Measurements from ENCODE around the gene NLGN4X. TPM values are rescaled to one million over a fixed set of nuclear protein-coding genes. Genes with fewer than 3 reads are reported as not detected.

NLGN4X gene
- total RNA-seq, 1 donor from 2014 or later, result 51.5 TPM

DNA sequence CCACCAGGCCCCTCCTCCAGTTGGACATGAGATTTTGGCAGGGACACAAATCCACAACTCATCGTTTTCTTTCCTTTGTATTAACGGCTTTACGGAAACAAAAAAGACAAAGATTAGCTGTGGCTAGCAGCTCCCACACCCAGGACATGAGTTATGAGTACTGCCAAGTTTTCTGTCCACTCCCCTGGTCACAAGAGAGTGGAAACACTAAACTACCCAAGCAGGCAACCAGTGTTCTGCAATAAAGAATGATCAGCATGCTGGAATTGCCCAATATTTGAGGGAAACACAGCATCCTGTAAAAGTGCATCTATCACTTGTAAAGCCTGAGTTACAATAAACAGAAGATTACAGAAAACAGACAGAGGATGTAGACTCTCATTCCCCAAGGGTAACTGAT, 358.4 kb downstream of the NLGN4X start:
- Mint-ChIP-seq H3K27ac (no peak overlapping the region), H3K36me3 (no peaks in the 10 kb centered on the region), H3K27me3 (peaks cover 7% of the 10 kb centered on the region), H3K9me3 (no peaks in the 10 kb centered on the region), H3K4me1 (ENCODE audit: unreplicated experiment) (no peaks in the 10 kb centered on the region), H3K4me3 (no peak overlapping the region)
- no peak for DNase-seq (ENCODE audit: extremely low spot score, unreplicated experiment)
- TF ChIP-seq, protein P1, sequence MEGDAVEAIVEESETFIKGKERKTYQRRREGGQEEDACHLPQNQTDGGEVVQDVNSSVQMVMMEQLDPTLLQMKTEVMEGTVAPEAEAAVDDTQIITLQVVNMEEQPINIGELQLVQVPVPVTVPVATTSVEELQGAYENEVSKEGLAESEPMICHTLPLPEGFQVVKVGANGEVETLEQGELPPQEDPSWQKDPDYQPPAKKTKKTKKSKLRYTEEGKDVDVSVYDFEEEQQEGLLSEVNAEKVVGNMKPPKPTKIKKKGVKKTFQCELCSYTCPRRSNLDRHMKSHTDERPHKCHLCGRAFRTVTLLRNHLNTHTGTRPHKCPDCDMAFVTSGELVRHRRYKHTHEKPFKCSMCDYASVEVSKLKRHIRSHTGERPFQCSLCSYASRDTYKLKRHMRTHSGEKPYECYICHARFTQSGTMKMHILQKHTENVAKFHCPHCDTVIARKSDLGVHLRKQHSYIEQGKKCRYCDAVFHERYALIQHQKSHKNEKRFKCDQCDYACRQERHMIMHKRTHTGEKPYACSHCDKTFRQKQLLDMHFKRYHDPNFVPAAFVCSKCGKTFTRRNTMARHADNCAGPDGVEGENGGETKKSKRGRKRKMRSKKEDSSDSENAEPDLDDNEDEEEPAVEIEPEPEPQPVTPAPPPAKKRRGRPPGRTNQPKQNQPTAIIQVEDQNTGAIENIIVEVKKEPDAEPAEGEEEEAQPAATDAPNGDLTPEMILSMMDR (conservative IDR thresholded peaks at IDR 0.05), result no peak

DNA sequence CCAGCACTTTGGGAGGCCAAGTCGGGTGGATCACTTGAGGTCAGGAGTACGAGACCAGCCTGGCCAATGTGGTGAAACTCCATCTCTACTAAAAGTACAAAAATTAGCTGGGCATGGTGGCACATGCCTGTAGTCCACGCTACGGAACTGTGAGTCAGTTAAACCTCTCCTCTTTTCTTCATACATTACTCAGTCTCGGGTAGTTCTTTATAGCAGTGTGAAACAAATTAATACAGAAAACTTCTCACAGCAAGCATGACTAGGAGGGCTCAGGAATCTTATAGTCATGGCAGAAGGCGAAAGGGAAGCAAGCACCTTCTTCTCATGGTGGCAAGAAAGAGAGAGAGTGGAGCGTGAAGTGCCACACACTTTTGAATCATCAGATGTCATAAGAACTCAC, 358.9 kb downstream of the NLGN4X start:
- no peaks in the 10 kb centered on the region for H3K9me3 Mint-ChIP-seq
- H3K4me1 Mint-ChIP-seq (ENCODE audit: unreplicated experiment), result no peaks in the 10 kb centered on the region
- DNase-seq (ENCODE audit: extremely low spot score, unreplicated experiment), result no peak
- H3K4me3 Mint-ChIP-seq, result no peak overlapping the region
- TF ChIP-seq, protein P1 (conservative IDR thresholded peaks at IDR 0.05), result no peak
- no peaks in the 10 kb centered on the region for H3K36me3 Mint-ChIP-seq
- H3K27me3 Mint-ChIP-seq, result peaks cover 7% of the 10 kb centered on the region
- no peak overlapping the region for H3K27ac Mint-ChIP-seq

- no peaks in the 10 kb centered on the region for H3K9me3 Mint-ChIP-seq
- peaks cover 7% of the 10 kb centered on the region for H3K27me3 Mint-ChIP-seq
- TF ChIP-seq, protein P1 (conservative IDR thresholded peaks at IDR 0.05), result no peak
Measured at GRCh38 chrX:5867778-5868177, 360.9 kb downstream of the NLGN4X start.

DNA sequence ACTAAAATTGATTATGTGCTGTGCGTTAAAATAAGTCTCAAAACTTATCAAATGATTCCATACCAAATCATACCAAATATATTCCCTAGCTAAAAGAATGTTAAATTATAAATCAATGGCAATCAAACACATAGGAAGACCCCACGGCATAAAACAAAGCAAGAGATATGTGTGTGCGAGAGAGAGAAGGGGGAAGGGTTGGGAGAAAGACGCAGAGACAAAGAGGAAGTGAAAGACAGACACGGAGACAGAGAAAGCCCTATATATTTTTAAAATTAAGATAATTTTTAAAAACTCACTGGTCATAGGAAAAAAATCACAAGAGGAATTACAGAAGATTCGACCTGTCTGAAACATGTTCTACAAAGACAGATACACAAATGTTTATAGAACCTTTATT, 371.4 kb downstream of the NLGN4X start:
- Mint-ChIP-seq H3K36me3 (no peaks in the 10 kb centered on the region), H3K9me3 (no peaks in the 10 kb centered on the region), H3K4me1 (ENCODE audit: unreplicated experiment) (no peaks in the 10 kb centered on the region), H3K27me3 (no peaks in the 10 kb centered on the region), H3K27ac (no peak overlapping the region), H3K4me3 (no peak overlapping the region)
- TF ChIP-seq, protein P1 (conservative IDR thresholded peaks at IDR 0.05), result no peak
- no peak for DNase-seq (ENCODE audit: extremely low spot score, unreplicated experiment)

More at GRCh38 chrX:5867778-5868177, 360.9 kb downstream of the NLGN4X start:
- Mint-ChIP-seq H3K36me3 (no peaks in the 10 kb centered on the region), H3K4me1 (ENCODE audit: unreplicated experiment) (no peaks in the 10 kb centered on the region), H3K4me3 (no peak overlapping the region), H3K27ac (no peak overlapping the region)
- no peak for DNase-seq (ENCODE audit: extremely low spot score, unreplicated experiment)

DNA sequence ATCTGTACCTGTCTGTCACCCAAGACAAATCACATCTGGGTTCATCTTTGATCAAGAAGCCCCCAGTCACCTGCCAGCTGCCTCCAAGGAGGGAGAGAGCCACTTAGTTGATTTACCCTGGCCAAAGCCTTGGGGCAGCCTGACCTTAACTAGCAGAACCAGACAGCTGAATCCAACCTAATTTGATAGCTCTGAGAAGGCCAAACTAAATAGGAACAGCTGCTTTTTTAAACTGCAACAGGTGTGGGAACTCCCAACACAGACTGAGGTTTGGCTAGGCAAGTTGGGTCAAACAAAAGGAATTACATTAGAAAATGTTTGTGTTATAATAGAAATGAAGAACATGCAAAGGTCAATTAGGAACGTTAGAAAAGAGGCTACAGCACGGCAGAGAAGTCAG, 375.7 kb downstream of the NLGN4X start:
- DNase-seq (ENCODE audit: extremely low spot score, unreplicated experiment), result no peak
- Mint-ChIP-seq H3K4me1 (ENCODE audit: unreplicated experiment) (no peaks in the 10 kb centered on the region), H3K27ac (no peak overlapping the region), H3K9me3 (no peaks in the 10 kb centered on the region), H3K4me3 (no peak overlapping the region), H3K36me3 (no peaks in the 10 kb centered on the region), H3K27me3 (no peaks in the 10 kb centered on the region)
- TF ChIP-seq, protein P1 (conservative IDR thresholded peaks at IDR 0.05), result no peak

DNA sequence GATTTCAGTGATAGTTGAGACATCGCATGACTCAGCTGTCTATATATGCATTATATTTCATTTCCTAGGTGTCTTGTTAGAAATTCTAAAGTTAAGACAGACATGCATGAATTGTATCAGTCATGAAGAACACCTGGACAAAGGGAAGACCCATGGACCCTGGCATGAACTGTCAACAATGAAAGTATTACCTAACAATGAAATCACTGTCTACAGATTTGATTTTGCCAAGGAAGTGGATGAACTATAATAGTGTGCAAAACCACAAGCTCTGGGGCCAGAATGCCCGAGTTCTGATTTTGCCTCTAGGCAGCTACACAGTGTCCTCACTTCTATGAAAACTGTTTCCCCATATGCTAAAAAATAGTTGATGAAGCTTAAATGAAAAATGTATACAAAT, 386.1 kb downstream of the NLGN4X start:
- H3K4me1 Mint-ChIP-seq (ENCODE audit: unreplicated experiment), result peaks cover 12% of the 10 kb centered on the region
- H3K27me3 Mint-ChIP-seq, result no peaks in the 10 kb centered on the region

More for the DNA sequence above, 386.1 kb downstream of the NLGN4X start:
- Mint-ChIP-seq H3K36me3 (no peaks in the 10 kb centered on the region), H3K4me3 (no peak overlapping the region), H3K9me3 (no peaks in the 10 kb centered on the region), H3K27ac (no peak overlapping the region)
- DNase-seq (ENCODE audit: extremely low spot score, unreplicated experiment), result no peak
- TF ChIP-seq, protein P1 (conservative IDR thresholded peaks at IDR 0.05), result no peak

Measured in type B pancreatic cell (in vitro differentiated cells).